GM21529 (cell line): ENCODE data around the gene IZUMO1R.
A peak's percentile ranks its signal among the peaks of the same experiment; 100 is the strongest.
"Not testable (repeated sequence)": the region's sequence is repeated elsewhere in the genome, so short reads cannot be mapped to it uniquely, and the experiment has no call there.

Experiments used
- ATAC-seq: cut with Tn5 transposase; IDR thresholded peaks from one replicate; pipeline ENCODE4 v1.9.1; 2021; ENCODE audit not compliant: unreplicated experiment

The IZUMO1R gene

GRCh38 chr11:94303966-94304958 is at the start of gene IZUMO1R:
TSS of gene IZUMO1R (plus strand) at chr11:94304580. CDS start at chr11:94305637, 1,057 bp downstream.
- ATAC-seq: no peak

GRCh38 chr11:94271885-94272372 is 32.5 kb upstream of the IZUMO1R start:
- ATAC-seq: peak; percentile 89

- peak; percentile 59 for ATAC-seq
Measured at GRCh38 chr11:94272738-94273313, 31.6 kb upstream of the IZUMO1R start.

GRCh38 chr11:94275961-94276360 is 28.4 kb upstream of the IZUMO1R start:
- ATAC-seq: no peak

- no peak for ATAC-seq
Measured at GRCh38 chr11:94276943-94277342, 27.4 kb upstream of the IZUMO1R start.

- not testable (repeated sequence) for ATAC-seq
Measured at GRCh38 chr11:94278207-94278606, 26.2 kb upstream of the IZUMO1R start.

GRCh38 chr11:94279996-94280395 is 24.4 kb upstream of the IZUMO1R start:
- peak; percentile 58 for ATAC-seq

- no peak for ATAC-seq
Measured at GRCh38 chr11:94281324-94281723, 23.1 kb upstream of the IZUMO1R start.

GRCh38 chr11:94283678-94284077 is 20.7 kb upstream of the IZUMO1R start:
- no peak for ATAC-seq

- no peak for ATAC-seq
Measured at GRCh38 chr11:94295534-94295933, 8.8 kb upstream of the IZUMO1R start.

GRCh38 chr11:94297985-94298576 is 6.3 kb upstream of the IZUMO1R start:
- ATAC-seq: no peak

GRCh38 chr11:94302776-94303175 is 1.6 kb upstream of the IZUMO1R start:
- no peak for ATAC-seq

- ATAC-seq: no peak
Measured at GRCh38 chr11:94305146-94305545, 766 bp downstream of the IZUMO1R start.

- no peak for ATAC-seq
Measured at GRCh38 chr11:94307101-94307791, 2.9 kb downstream of the IZUMO1R start.

GRCh38 chr11:94308024-94308423 is 3.6 kb downstream of the IZUMO1R start:
- no peak for ATAC-seq

GRCh38 chr11:94309757-94310156 is 5.4 kb downstream of the IZUMO1R start:
- no peak for ATAC-seq

GRCh38 chr11:94310191-94310875 is 6.0 kb downstream of the IZUMO1R start:
- no peak for ATAC-seq

- ATAC-seq: no peak
Measured at GRCh38 chr11:94312339-94312738, 8.0 kb downstream of the IZUMO1R start.

- ATAC-seq: no peak
Measured at GRCh38 chr11:94314064-94314463, 9.7 kb downstream of the IZUMO1R start.

- no peak for ATAC-seq
Measured at GRCh38 chr11:94315664-94316063, 11.3 kb downstream of the IZUMO1R start.
